Heart right ventricle (tissue), 16 donors: Measurements from ENCODE around the gene AKAP9. TPM values are rescaled to one million over a fixed set of nuclear protein-coding genes. Genes with fewer than 3 reads are reported as not detected.
"Not testable (repeated sequence)": the region's sequence is repeated elsewhere in the genome, so short reads cannot be mapped to it uniquely, and the experiment has no call there.

ENCODE experiments used
- ATAC-seq, 8 donors: fragments of 200-7000 bp; cut with Tn5 transposase; one replicate each; pipeline ENCODE4 v1.9.1; 2020; ENCODE audit warnings: mild to moderate bottlenecking in 8 of 8, moderate library complexity in 8 of 8, moderate number of reproducible peaks in 1 of 8
- DNase-seq, 2 donors: peaks; one replicate each; pipeline ENCODE4 v3.0.0-alpha.2; 2020
- H3K27ac ChIP-seq, 10 donors: fragments of 200-600 bp; sonication (generic) in 2 of 10; one replicate each; pipeline versions ENCODE4 v1.5.0 to v1.8.0; 2020 to 2022; ENCODE audit warnings: mild to moderate bottlenecking in 3 of 10
- H3K27me3 ChIP-seq, 7 donors: fragments of 200-600 bp; one replicate each; pipeline ENCODE4 v1.8.0; 2021 to 2022; ENCODE audit warnings: mild to moderate bottlenecking in 2 of 7
- H3K36me3 ChIP-seq, 9 donors: fragments of 200-600 bp; sonication (generic) in 1 of 9; one replicate each; pipeline versions ENCODE4 v1.5.0 to v1.8.0; 2020 to 2022; ENCODE audit warnings: mild to moderate bottlenecking in 2 of 9
- H3K4me1 ChIP-seq, 9 donors: fragments of 200-600 bp; sonication (generic) in 1 of 9; one replicate each; pipeline versions ENCODE4 v1.5.0 to v1.8.0; 2020 to 2022; ENCODE audit warnings: mild to moderate bottlenecking in 4 of 9
- H3K4me3 ChIP-seq, 10 donors: fragments of 200-600 bp; sonication (generic) in 2 of 10; one replicate each; pipeline versions ENCODE4 v1.5.0 to v1.8.0; 2020 to 2022; ENCODE audit warnings: mild to moderate bottlenecking in 7 of 10, moderate library complexity in 2 of 10
- H3K9me3 ChIP-seq, 11 donors: fragments of 200-600 bp in 10 of 11; sonication (generic) in 2 of 11; one replicate each; pipeline versions ENCODE4 v1.5.0 to v1.8.0; 2013 to 2022; ENCODE audit warnings: mild to moderate bottlenecking in 2 of 11, control low read depth in 1 of 11, moderate library complexity in 1 of 11
- CTCF ChIP-seq, 9 donors: fragments of 200-600 bp; sonication (generic) in 2 of 9; IDR thresholded peaks; one replicate each; pipeline versions ENCODE4 v1.5.0 to v1.8.0; 2021 to 2022; ENCODE audit warnings: antibody characterized with exemption in 9 of 9, mild to moderate bottlenecking in 5 of 9, moderate library complexity in 1 of 9
- WGBS, 2 donors: extraction: QIAGEN DNeasy Blood & Tissue Kit; methylation state at CpG; one replicate each; pipeline ENCODE4 v1.1.7; 2013; ENCODE audit warnings: inconsistent platforms in 1 of 2; 5-methylcytosine and 5-hydroxymethylcytosine counted together
- intact Hi-C, 10 donors: fragments of 100-400 bp; cut with DNase I; formaldehyde crosslinking; loops; one replicate each; pipeline versions ENCODE4 v1.11.1 to v1.14.2; 2022
- long read RNA-seq, 3 donors: library from polyadenylated mRNA; unstranded; transcript quantifications; one replicate each; pipeline ENCODE4 v2.0.0, GENCODE V29; 2020 to 2021
- polyA plus RNA-seq, 2 donors: library from polyadenylated mRNA; stranded (reverse); fragments of 200-250 nt; gene quantifications; one replicate each; pipeline ENCODE4 v1.2.3, GENCODE V29; 2013
- total RNA-seq, 10 donors: library from RNA; stranded (reverse); fragmentation: NEBNext Ultra II Directional in 3 of 10; extraction: Animal tissue kit (Norgen Biotek cat#: 25700) in 3 of 10; gene quantifications; one replicate each; pipeline versions ENCODE4 v1.2.1 to v1.2.4, GENCODE V29; 2021 to 2023
- donor health status: Arrhythmogenic right ventricular cardiomyopathy.
- donor health status: ischemic (EF 13 %, LVEDD 7.1; RV severe dilation, severe dysfunction).
- donor health status: healthy with polysubstance abuse.
- donor health status: DM: no; HTN: yes; CAD: no.
- donor health status: DM: no; HTN: no; CAD: no.
- donor health status: ischemic (EF 25% LVEDD 6.9; RV normal size, moderate dysfunction).
- donor health status: ischemic (EF 25% LVEDD 5.7; RV mildly dilated, moderate dysfunction).
- donor health status: healthy.
- donor health status: DM: yes; HTN: yes; CAD: no.
- donor health status: Ischemic cardiomyopathy.
- donor health status: ischemic (EF 35%, LVEDD 5.7; RV mildly dilated, moderate dysfunction).
- donor health status: nonischemic (EF 11% LVEDD 7.7; RV severe dilation, severe dysfunction).
- donor health status: DM: yes; HTN: yes; CAD: no.
- donor health status: PGD.
- donor health status: ischemic (EF 29% LVEDD 5.4; RV normal size, mild dysfunction).
- donor health status: nonischemic (EF 23%, LVEDD 6.1; RV moderate dilation, normal function).

Gene AKAP9
- total RNA-seq (10 to 100 TPM; 35.8 to 62.3 (median 49.7) TPM), polyA plus RNA-seq (10 to 100 TPM in 1 of 2 donors, 1 to 10 TPM in 1; 5.9 to 34.4 TPM)
- long read RNA-seq, donor 1, transcript AKAP9-205 (7 exons, 1,356 nt), result major isoform, 10 of 46 reads
- long read RNA-seq, donor 1, partial matches to known transcripts, result 27 of 46 reads
- long read RNA-seq, donor 1, other reads (novel, unspliced or antisense), result 9 of 46 reads
- long read RNA-seq, donor 2, transcript AKAP9-205 (7 exons, 1,356 nt), result major isoform, 7 of 49 reads
- long read RNA-seq, donor 2, partial matches to known transcripts, result 29 of 49 reads
- long read RNA-seq, donor 2, other reads (novel, unspliced or antisense), result 12 of 49 reads
- long read RNA-seq, donor 3, partial matches to known transcripts, result 20 of 29 reads
- long read RNA-seq, donor 3, other reads (novel, unspliced or antisense), result 7 of 29 reads

DNA sequence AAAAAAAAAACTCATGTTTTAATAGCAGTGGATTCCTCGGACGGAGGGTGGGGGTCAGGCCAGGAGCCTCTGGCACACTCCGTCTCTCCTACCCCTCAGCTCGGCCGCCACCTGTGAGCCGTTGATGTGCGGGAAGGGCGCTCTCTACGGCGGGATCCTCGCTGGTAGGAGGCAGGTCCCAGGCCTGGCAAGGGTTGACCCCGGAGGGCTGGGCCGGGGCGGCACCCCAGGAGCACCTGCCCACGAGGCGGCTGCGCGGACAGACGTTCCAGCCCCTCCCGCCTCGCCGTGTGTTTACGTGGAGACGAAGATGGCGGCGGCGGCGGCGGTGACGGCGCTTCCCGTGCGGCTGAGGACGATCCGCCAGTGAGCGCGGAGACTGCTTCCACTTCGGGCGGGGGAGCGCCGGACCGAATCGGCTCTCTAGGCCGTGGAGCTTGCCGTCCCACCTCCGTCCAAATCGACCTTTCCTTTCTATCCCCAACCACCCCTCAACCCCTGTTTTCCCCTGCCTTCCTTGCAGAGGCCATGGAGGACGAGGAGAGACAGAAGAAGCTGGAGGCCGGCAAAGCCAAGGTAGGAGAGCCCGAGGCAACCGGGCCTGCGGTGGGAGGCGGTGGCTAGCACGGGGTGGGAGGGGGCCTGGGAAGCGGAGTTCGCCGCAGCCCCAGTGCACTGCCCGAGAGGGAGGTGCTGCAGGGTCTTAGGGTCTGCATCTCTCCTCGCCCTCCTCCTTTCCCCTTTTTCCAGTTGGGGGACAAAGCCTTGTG, at the start of gene AKAP9:
AKAP9 (plus strand) TSS at position 291 of the 770 bp plus-strand sequence; CDS start at position 529, 238 bp downstream.
- TF ChIP-seq CTCF (IDR thresholded peaks at IDR 0.05), result peak in 1 of 9 donors; percentile 7

DNA sequence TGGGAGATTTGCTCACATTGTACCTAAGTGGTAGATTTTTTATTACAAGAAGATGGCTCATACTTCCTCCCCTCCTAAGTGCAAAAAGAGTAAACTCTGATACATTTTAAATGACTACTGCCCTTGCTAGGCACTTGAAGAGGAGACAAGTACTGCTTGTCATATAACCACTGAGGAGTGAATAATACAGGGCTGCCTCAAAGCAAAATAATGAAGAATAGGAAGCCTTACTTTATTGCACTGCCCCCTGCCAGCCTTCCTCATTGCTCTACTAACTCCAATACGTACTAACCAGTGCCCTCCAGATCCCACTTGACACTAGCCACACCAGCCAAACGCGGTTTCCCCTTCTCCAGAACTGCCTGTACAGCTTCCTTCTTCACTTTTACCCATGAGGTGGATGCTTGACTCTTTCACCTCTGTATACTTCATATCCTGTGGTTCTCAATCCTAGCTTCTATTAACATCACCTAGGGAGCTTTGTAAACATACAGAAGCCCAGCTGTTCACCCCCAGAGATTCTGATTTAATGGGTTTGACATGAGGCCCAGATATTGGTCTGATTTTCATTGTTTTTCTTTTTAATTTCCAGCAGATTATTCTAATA, 48.5 kb upstream of the AKAP9 start:
- Histone ChIP-seq H3K4me3 (no peak overlapping the region), H3K27ac (no peak overlapping the region), H3K27me3 (peaks cover 0 to 2% (median 0%) of the 10 kb centered on the region in 7 donors), H3K9me3 (no peaks in the 10 kb centered on the region), H3K4me1 (peaks cover 0 to 5% (median 0%) of the 10 kb centered on the region in 9 donors), H3K36me3 (no peaks in the 10 kb centered on the region)
- ATAC-seq (no peak), DNase-seq (no peak)
- WGBS, 2 donors, result 58 to 60% methylated on average over 3 of the region's 3 CpGs
- TF ChIP-seq CTCF (IDR thresholded peaks at IDR 0.05), result no peak
- intact Hi-C loops, result no loop called here

More for the DNA sequence above, at the start of gene AKAP9:
- Histone ChIP-seq H3K27ac (peak within 1 kb of the TSS; percentile 85 to 98 (median 93)), H3K4me3 (peak within 1 kb of the TSS; percentile 57 to 94 (median 79)), H3K4me1 (peaks cover 0 to 41% (median 24%) of the 10 kb centered on the region in 9 donors), H3K9me3 (no peaks in the 10 kb centered on the region), H3K27me3 (no peaks in the 10 kb centered on the region), H3K36me3 (no peaks in the 10 kb centered on the region)
- 0 to 1% methylated on average over 57 to 59 of the region's 59 CpGs for WGBS, 2 donors
- ATAC-seq, result peak; percentile 95 to 98 (median 96)
- intact Hi-C loops, result loop anchor here in 3 of 10 donors (2.0 to 10.0 kb wide), 3 partner anchors 58 to 114 kb away; partner anchors contain the start of gene MTERF1 (in 2 of the 3)
- peak; percentile 89 to 90 for DNase-seq

DNA sequence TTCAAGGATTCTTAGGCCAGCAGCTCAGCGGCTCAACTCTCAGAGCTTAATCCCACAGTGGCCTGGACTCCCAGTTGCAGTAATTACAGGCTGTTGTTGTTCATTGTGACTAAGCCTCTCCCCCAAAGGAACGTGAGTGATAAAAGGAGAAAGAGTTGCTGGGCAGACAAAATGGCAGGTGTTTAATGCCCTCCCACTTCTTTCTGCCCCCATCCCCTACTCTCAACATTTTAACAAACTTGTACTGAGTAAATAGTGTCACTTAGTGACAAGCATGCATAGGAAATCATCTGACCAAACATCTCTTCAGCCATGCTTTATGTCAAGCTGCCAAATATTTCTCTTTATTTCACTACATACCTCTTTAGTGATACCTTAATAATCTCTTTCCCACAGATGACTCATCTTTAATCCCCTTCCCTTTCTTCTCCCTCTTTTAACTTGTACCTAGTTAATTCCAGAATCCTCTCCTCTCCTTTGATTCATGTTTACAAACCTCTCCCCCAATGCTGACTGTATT, 47.8 kb upstream of the AKAP9 start:
- H3K4me1 ChIP-seq, result peaks cover 0 to 5% (median 0%) of the 10 kb centered on the region in 9 donors
- H3K4me3 ChIP-seq, result no peak overlapping the region
- peaks cover 0 to 2% (median 0%) of the 10 kb centered on the region in 7 donors for H3K27me3 ChIP-seq
- intact Hi-C loops, result no loop called here
- TF ChIP-seq CTCF (IDR thresholded peaks at IDR 0.05), result no peak
- WGBS, 2 donors, result 34 to 43% methylated on average over 2 of the region's 2 CpGs
- no peaks in the 10 kb centered on the region for H3K9me3 ChIP-seq
- DNase-seq, result no peak
- ATAC-seq, result no peak
- no peak overlapping the region for H3K27ac ChIP-seq
- H3K36me3 ChIP-seq, result no peaks in the 10 kb centered on the region

GRCh38 chr7:91893699-91894098, 47.0 kb upstream of the AKAP9 start:
- H3K36me3 ChIP-seq, H3K4me1 ChIP-seq, DNase-seq, H3K9me3 ChIP-seq, H3K27me3 ChIP-seq, H3K27ac ChIP-seq, intact Hi-C loops, ATAC-seq, H3K4me3 ChIP-seq: not testable (repeated sequence)
- WGBS, 2 donors, result 88 to 91% methylated on average over 5 of the region's 5 CpGs
